HepG2 (cell line): ENCODE measurements around the gene CDC27. TPM values are rescaled to one million over a fixed set of nuclear protein-coding genes. Genes with fewer than 3 reads are reported as not detected.

Source experiments
- ETS1 ChIP-seq: sonication (generic); formaldehyde crosslinking; IDR thresholded peaks from 2 replicates; pipeline ENCODE4 v1.4.0; 2020; ENCODE audit warnings: missing genetic modification reagents
- GFI1 ChIP-seq: sonication (generic); formaldehyde crosslinking; IDR thresholded peaks from 2 replicates; pipeline ENCODE4 v1.5.0; 2020; ENCODE audit warnings: missing genetic modification reagents, mild to moderate bottlenecking, borderline replicate concordance
- GMEB1 ChIP-seq: sonication (generic); formaldehyde crosslinking; IDR thresholded peaks from 2 replicates; pipeline ENCODE4 v1.5.1; 2020; ENCODE audit warnings: missing genetic modification reagents, mild to moderate bottlenecking, borderline replicate concordance
- PLRG1 ChIP-seq: fragments of 450-650 bp; conservative IDR thresholded peaks from 2 replicates; pipeline ENCODE4 v1.6.1; 2016
- SP140L ChIP-seq: sonication (generic); formaldehyde crosslinking; IDR thresholded peaks from 2 replicates; pipeline ENCODE4 v1.4.0; 2020; ENCODE audit warnings: missing genetic modification reagents, borderline replicate concordance
- TFDP1 ChIP-seq: IDR thresholded peaks from 2 replicates; pipeline ENCODE4 v1.6.1; 2016; ENCODE audit warnings: missing compliant biosample characterization, missing genetic modification reagents, borderline replicate concordance
- ZNF839 ChIP-seq: sonication (generic); formaldehyde crosslinking; IDR thresholded peaks from 2 replicates; pipeline ENCODE4 v1.4.0; 2020; ENCODE audit warnings: missing genetic modification reagents, mild to moderate bottlenecking, borderline replicate concordance
- polyA plus RNA-seq, 8 experiments: library from polyadenylated mRNA; depleted of rRNA in 3 of 8; stranded (reverse) in 7 of 8; unstranded in 1 of 8; fragments of >200 nt; fragmentation: Illumina TruSeq in 4 of 8; extraction: Trizol in 4 of 8; gene quantifications; 2 replicates each; pipeline versions ENCODE4 v1.2.1 to v1.2.3, GENCODE V29; 2011 to 2016; ENCODE audit warnings: low read depth in 4 of 8, missing spikeins in 1 of 8, mixed read lengths in 1 of 8; ENCODE audit not compliant: insufficient read depth in 1 of 8
- total RNA-seq, 5 experiments: library from RNA; depleted of rRNA; stranded (reverse); fragments of >200 nt; fragmentation: Illumina TruSeq; extraction: Trizol; gene quantifications; 2 replicates each; pipeline ENCODE4 v1.2.3, GENCODE V29; 2016; ENCODE audit warnings: low read depth in 1 of 5

CDC27 gene
- total and polyA plus RNA-seq, 2 of the 13 experiments (the other 11 are each of a cell fraction or from before 2014, with no cell fraction given), result 80.7 to 102 TPM

GRCh38 chr17:47188876-47189731 lies at the start of gene CDC27 (continued):
- TF ChIP-seq TFDP1 (CRISPR knock-in tag) (peak; percentile 75; the same call in 1 of the 2 replicates), ETS1 (CRISPR knock-in tag) (peak; percentile 72; the same call in 1 of the 2 replicates), GMEB1 (CRISPR knock-in tag) (peak; percentile 90), ZNF839 (CRISPR knock-in tag) (peak; percentile 89; the same call in 1 of the 2 replicates), GFI1 (no peak; the same call in 1 of the 2 replicates), PLRG1 (no peak), SP140L (0 out of 2 replicates have a peak, but pooled peaks have one; percentile 26)
